ENCODE data around the gene ABHD14A.

- no peak for TF ChIP-seq GABPA (IDR thresholded peaks at IDR 0.05; ENCODE audit: low read depth)
- no peak for TF ChIP-seq CTCF (IDR thresholded peaks at IDR 0.05; ENCODE audit: insufficient read depth, low read length)
- no peak for TF ChIP-seq POLR2AphosphoS5 (IDR thresholded peaks at IDR 0.05; ENCODE audit: low read depth)
Measured at GRCh38 chr3:51942603-51943450, 32.0 kb upstream of the ABHD14A start.

Data from HL-60 (cell line).